Osteocyte (in vitro differentiated cells): ENCODE data around the gene NLGN3. TPM values are rescaled to one million over a fixed set of nuclear protein-coding genes. Genes with fewer than 3 reads are reported as not detected.

Experiments
- DNase-seq: peaks from one replicate; pipeline ENCODE4 v3.0.0; 2021; ENCODE audit warnings: mixed read lengths; ENCODE audit not compliant: unreplicated experiment; ENCODE audit errors: extremely low spot score
- H3K27ac Mint-ChIP-seq: one replicate; pipeline ENCODE4 v1.8.0; 2021; ENCODE audit warnings: mild to moderate bottlenecking, mixed read lengths; ENCODE audit not compliant: unreplicated experiment
- H3K27me3 Mint-ChIP-seq: one replicate; pipeline ENCODE4 v1.8.0; 2021; ENCODE audit warnings: mixed read lengths; ENCODE audit not compliant: unreplicated experiment
- H3K36me3 Mint-ChIP-seq: one replicate; pipeline ENCODE4 v1.8.0; 2021; ENCODE audit warnings: mixed read lengths; ENCODE audit not compliant: unreplicated experiment
- H3K4me1 Mint-ChIP-seq: one replicate; pipeline ENCODE4 v1.8.0; 2021; ENCODE audit warnings: mixed read lengths; ENCODE audit not compliant: unreplicated experiment
- H3K4me3 Mint-ChIP-seq: one replicate; pipeline ENCODE4 v1.8.0; 2021; ENCODE audit warnings: mild to moderate bottlenecking, moderate library complexity, mixed read lengths; ENCODE audit not compliant: unreplicated experiment
- H3K9me3 Mint-ChIP-seq: one replicate; pipeline ENCODE4 v1.8.0; 2021; ENCODE audit warnings: mixed read lengths; ENCODE audit not compliant: unreplicated experiment
- long read RNA-seq: library from polyadenylated mRNA; unstranded; transcript quantifications from one replicate; pipeline ENCODE4 v2.0.0, GENCODE V29; 2021
- total RNA-seq: library from RNA; stranded (reverse); gene quantifications from 2 replicates; pipeline ENCODE4 v1.2.1, GENCODE V29; 2021
- TF ChIP-seq, protein P1 (sequence below): fragments of 200-600 bp; sonication (generic); IDR thresholded peaks from 2 replicates; pipeline ENCODE4 v1.5.0; 2021; ENCODE audit warnings: antibody characterized with exemption, mild to moderate bottlenecking, moderate library complexity

Gene NLGN3
- total RNA-seq: 0.51 and 1.1 TPM in 2 replicates
- long read RNA-seq: 0 reads

DNA sequence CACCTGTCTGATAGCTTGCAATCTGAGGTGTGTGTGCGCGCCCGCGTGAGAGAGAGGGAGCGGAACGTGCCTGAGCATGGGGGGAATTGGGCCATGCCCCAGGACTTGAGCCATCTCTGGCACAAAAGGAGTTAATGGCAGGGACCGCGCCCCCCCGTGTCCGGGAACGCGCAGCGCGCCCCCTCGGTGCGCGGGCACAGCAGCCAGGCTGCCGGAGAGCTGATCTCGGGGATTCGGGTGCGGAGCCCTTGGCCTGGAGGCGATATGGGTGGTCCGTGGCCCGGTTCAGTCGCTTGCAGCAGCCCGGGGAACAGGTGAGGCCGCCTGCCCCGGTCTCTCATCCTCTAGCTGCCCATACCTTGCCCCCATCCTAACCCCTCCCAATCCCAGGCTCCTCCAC, at the start of gene NLGN3:
Gene NLGN3, plus strand, starts transcription at position 191 of the 400 bp plus-strand sequence. CDS start 2,909 bp downstream, outside the sequence.
- Mint-ChIP-seq H3K36me3 (no peaks in the 10 kb centered on the region), H3K4me1 (peaks cover 15% of the 10 kb centered on the region), H3K27me3 (no peaks in the 10 kb centered on the region), H3K9me3 (no peaks in the 10 kb centered on the region), H3K4me3 (peak within 1 kb of the TSS; percentile 52), H3K27ac (no peak within 1 kb of the TSS)
- DNase-seq: no peak
- TF ChIP-seq, protein P1, sequence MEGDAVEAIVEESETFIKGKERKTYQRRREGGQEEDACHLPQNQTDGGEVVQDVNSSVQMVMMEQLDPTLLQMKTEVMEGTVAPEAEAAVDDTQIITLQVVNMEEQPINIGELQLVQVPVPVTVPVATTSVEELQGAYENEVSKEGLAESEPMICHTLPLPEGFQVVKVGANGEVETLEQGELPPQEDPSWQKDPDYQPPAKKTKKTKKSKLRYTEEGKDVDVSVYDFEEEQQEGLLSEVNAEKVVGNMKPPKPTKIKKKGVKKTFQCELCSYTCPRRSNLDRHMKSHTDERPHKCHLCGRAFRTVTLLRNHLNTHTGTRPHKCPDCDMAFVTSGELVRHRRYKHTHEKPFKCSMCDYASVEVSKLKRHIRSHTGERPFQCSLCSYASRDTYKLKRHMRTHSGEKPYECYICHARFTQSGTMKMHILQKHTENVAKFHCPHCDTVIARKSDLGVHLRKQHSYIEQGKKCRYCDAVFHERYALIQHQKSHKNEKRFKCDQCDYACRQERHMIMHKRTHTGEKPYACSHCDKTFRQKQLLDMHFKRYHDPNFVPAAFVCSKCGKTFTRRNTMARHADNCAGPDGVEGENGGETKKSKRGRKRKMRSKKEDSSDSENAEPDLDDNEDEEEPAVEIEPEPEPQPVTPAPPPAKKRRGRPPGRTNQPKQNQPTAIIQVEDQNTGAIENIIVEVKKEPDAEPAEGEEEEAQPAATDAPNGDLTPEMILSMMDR: no peak

DNA sequence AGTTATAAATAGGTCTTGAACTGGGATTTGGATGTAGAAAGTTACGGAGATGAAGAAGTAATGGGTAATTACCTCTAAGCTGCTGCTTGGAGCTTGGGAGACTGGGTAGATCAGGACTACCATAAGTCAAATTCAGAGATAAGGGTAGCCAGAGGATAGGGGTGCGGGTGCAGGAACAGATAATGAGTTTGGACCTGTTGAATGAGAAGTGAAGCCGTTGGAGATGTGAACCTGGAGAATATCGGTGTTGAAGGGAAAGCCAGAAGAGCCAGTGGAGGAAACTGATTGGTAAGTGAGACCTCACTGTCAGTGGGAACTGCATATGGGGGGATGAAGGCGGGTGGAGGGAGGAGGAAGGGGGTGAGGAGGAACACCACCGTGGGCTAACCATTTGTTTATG, 49.6 kb upstream of the NLGN3 start:
- peak overlapping the region; percentile 88 for H3K4me3 Mint-ChIP-seq
- peaks cover 2% of the 10 kb centered on the region for H3K4me1 Mint-ChIP-seq
- no peaks in the 10 kb centered on the region for H3K36me3 Mint-ChIP-seq
- H3K9me3 Mint-ChIP-seq: no peaks in the 10 kb centered on the region
- H3K27ac Mint-ChIP-seq: no peak overlapping the region
- TF ChIP-seq, protein P1: no peak
- H3K27me3 Mint-ChIP-seq: no peaks in the 10 kb centered on the region
- no peak for DNase-seq

DNA sequence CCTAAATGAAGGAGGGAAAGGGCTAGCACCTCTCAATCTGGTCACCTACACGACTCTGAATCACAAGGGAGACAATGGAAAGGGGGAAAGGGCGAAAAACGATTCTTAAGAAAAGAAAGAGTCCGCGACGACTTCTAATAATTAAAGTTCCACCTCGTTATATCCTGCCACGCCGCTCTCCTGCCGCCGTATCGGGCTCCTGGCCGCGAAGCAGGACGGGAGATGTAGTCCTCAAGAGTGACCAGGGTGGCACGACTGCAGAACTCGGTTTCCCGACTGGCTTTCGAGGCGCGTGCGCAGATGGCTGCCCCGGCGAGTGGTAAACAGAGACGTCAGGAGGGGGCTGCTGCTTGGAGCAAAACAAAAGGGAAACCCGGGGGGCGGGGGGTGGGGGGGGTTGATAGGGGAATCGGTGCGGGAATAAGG, 49.1 kb upstream of the NLGN3 start, which contains the start of gene FOXO4:
Gene FOXO4, plus strand, starts transcription at position 297 of the 426 bp plus-strand sequence. CDS start 678 bp downstream, outside the sequence.
- H3K27me3 Mint-ChIP-seq: no peaks in the 10 kb centered on the region
- H3K36me3 Mint-ChIP-seq: no peaks in the 10 kb centered on the region
- TF ChIP-seq, protein P1: no peak
- DNase-seq: peak; percentile 95
- H3K9me3 Mint-ChIP-seq: no peaks in the 10 kb centered on the region
- peaks cover 2% of the 10 kb centered on the region for H3K4me1 Mint-ChIP-seq
- H3K27ac Mint-ChIP-seq: peak within 1 kb of the TSS; percentile 82
- peak within 1 kb of the TSS; percentile 88 for H3K4me3 Mint-ChIP-seq

DNA sequence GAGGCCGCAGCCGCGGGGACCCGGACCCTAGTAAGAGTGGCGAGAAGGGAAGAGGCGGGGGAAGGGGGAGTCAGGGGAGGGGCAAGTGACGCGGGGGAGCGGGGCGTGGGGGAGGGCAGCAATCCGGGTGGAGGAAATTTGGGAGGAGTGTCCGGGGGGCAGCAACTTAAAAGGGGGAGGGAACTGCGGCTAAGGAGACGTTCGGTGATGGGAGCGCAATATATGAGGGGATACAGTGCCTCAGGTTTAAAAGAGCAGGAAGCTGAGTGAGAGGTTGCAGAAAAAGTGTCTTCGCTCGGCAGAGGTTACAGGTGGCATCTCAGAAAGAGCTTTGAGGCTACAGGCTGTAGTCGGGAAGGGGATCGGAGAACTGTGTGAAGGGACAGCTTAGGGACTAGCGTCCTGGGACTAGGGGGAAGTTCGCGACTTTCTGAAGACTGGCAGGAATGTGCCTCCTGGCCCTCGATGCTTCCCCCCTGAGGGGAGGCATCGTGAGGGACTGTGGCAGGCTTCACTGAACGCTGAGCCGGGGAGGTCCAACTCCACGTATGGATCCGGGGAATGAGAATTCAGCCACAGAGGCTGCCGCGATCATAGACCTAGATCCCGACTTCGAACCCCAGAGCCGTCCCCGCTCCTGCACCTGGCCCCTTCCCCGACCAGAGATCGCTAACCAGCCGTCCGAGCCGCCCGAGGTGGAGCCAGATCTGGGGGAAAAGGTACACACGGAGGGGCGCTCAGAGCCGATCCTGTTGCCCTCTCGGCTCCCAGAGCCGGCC, 48.5 kb upstream of the NLGN3 start:
- H3K4me1 Mint-ChIP-seq: peaks cover 2% of the 10 kb centered on the region
- H3K9me3 Mint-ChIP-seq: no peaks in the 10 kb centered on the region
- DNase-seq: no peak
- no peaks in the 10 kb centered on the region for H3K27me3 Mint-ChIP-seq
- peak overlapping the region; percentile 69 for H3K27ac Mint-ChIP-seq
- H3K36me3 Mint-ChIP-seq: no peaks in the 10 kb centered on the region
- TF ChIP-seq, protein P1: no peak
- H3K4me3 Mint-ChIP-seq: peak overlapping the region; percentile 88

DNA sequence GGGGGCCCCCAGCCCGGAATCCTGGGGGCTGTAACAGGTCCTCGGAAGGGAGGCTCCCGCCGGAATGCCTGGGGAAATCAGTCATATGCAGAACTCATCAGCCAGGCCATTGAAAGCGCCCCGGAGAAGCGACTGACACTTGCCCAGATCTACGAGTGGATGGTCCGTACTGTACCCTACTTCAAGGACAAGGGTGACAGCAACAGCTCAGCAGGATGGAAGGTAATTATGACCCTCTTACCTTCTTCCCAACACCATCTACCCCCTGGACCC, 47.9 kb upstream of the NLGN3 start:
- no peaks in the 10 kb centered on the region for H3K9me3 Mint-ChIP-seq

More for the DNA sequence above, 47.9 kb upstream of the NLGN3 start:
- Mint-ChIP-seq H3K27ac (no peak overlapping the region), H3K36me3 (no peaks in the 10 kb centered on the region), H3K4me1 (peaks cover 2% of the 10 kb centered on the region), H3K27me3 (no peaks in the 10 kb centered on the region), H3K4me3 (peak overlapping the region; percentile 88)
- no peak for DNase-seq
- TF ChIP-seq, protein P1: no peak
